ENCODE data around the gene KLHL30.

KLHL30 gene

GRCh38 chr2:238151628-238152235 is 13.3 kb downstream of the KLHL30 start:
- no peak for TF ChIP-seq BACH2 (CRISPR knock-in tag; IDR thresholded peaks at IDR 0.05; ENCODE audit: borderline replicate concordance)
- no peak for TF ChIP-seq ESRRG (CRISPR knock-in tag; IDR thresholded peaks at IDR 0.05)
- no peak for TF ChIP-seq ZFP30 (CRISPR knock-in tag; IDR thresholded peaks at IDR 0.05)
- TF ChIP-seq RARB (CRISPR knock-in tag; IDR thresholded peaks at IDR 0.05), result no peak
- TF ChIP-seq SNAI2 (CRISPR knock-in tag; IDR thresholded peaks at IDR 0.05), result no peak
- TF ChIP-seq TOX (CRISPR knock-in tag; IDR thresholded peaks at IDR 0.05; ENCODE audit: borderline replicate concordance), result no peak
- no peak for TF ChIP-seq PATZ1 (CRISPR knock-in tag; IDR thresholded peaks at IDR 0.05; ENCODE audit: borderline replicate concordance)
- no peak for TF ChIP-seq CREB5 (CRISPR knock-in tag; IDR thresholded peaks at IDR 0.05; ENCODE audit: low read depth)
- TF ChIP-seq CSRNP3 (CRISPR knock-in tag; IDR thresholded peaks at IDR 0.05), result no peak
- ATAC-seq, result no peak

GRCh38 chr2:238152771-238153688 is 14.6 kb downstream of the KLHL30 start:
- no peak for ATAC-seq

More at GRCh38 chr2:238152771-238153688, 14.6 kb downstream of the KLHL30 start:
- TF ChIP-seq PATZ1 (CRISPR knock-in tag; IDR thresholded peaks at IDR 0.05; ENCODE audit: borderline replicate concordance) (no peak), CSRNP3 (CRISPR knock-in tag; IDR thresholded peaks at IDR 0.05) (no peak), GLIS3 (CRISPR knock-in tag; IDR thresholded peaks at IDR 0.05) (no peak), RARB (CRISPR knock-in tag; IDR thresholded peaks at IDR 0.05) (no peak), BACH2 (CRISPR knock-in tag; IDR thresholded peaks at IDR 0.05; ENCODE audit: borderline replicate concordance) (no peak), ZC3H10 (CRISPR knock-in tag; IDR thresholded peaks at IDR 0.05) (no peak), PPARA (CRISPR knock-in tag; IDR thresholded peaks at IDR 0.05; ENCODE audit: borderline replicate concordance) (no peak), ZFP3 (CRISPR knock-in tag; IDR thresholded peaks at IDR 0.05) (no peak), POU6F1 (CRISPR knock-in tag; IDR thresholded peaks at IDR 0.05; ENCODE audit: borderline replicate concordance, low read depth) (no peak), ARNTL (CRISPR knock-in tag; IDR thresholded peaks at IDR 0.05; ENCODE audit: borderline replicate concordance, low read depth) (no peak), TOX (CRISPR knock-in tag; IDR thresholded peaks at IDR 0.05; ENCODE audit: borderline replicate concordance) (no peak), ZFP30 (CRISPR knock-in tag; IDR thresholded peaks at IDR 0.05) (no peak), TCF4 (CRISPR knock-in tag; IDR thresholded peaks at IDR 0.05; ENCODE audit: borderline replicate concordance) (no peak), ESRRG (CRISPR knock-in tag; IDR thresholded peaks at IDR 0.05) (no peak), ISL1 (CRISPR knock-in tag; IDR thresholded peaks at IDR 0.05) (no peak), ZNF565 (CRISPR knock-in tag; conservative IDR thresholded peaks at IDR 0.05; ENCODE audit: low read depth) (no peak), OSR1 (CRISPR knock-in tag; IDR thresholded peaks at IDR 0.05) (no peak), ZNF8 (CRISPR knock-in tag; IDR thresholded peaks at IDR 0.05) (no peak), CREB5 (CRISPR knock-in tag; IDR thresholded peaks at IDR 0.05; ENCODE audit: low read depth) (no peak)

Data from SK-N-SH treated with all-trans-retinoic acid at 6 μM for 48 hours (cell line).